ENCODE results near the gene NFATC2.

DNA sequence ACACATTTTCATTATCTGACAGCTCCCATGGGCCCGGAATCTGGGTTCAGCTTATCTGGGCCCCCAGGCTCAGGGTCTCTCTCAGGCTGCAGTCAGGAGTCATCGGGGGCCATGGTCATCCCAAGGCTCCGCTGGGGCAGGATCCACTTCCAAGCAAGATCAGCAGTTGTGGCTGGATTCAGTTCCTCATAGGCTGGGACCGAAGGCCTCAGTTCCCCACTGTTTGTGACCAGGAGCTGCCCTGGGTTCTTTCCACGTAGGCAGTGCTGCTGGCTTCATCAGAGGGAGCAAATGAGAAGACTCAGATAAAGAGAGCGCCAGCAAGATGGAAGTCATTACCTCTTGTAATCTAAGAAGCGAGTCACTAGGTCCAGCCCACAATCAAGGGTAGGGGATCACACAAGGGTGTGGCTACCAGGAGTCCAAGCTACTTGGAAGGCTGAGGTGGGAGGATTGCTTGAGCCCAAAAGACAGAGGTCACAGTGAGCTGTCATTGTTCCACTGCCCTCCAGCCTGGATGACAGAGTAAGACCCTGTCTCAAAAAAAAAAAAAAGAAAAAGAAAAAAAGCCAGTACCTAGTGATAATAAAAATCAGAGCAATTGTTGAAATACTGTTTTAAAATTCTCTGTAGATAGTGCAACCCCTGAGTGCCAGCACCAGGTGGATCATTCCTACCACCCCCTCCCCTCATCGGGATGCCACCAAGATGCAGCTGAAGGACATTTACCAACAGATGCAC is 162.7 kb downstream of the NFATC2 start:
- TF ChIP-seq, protein P1, sequence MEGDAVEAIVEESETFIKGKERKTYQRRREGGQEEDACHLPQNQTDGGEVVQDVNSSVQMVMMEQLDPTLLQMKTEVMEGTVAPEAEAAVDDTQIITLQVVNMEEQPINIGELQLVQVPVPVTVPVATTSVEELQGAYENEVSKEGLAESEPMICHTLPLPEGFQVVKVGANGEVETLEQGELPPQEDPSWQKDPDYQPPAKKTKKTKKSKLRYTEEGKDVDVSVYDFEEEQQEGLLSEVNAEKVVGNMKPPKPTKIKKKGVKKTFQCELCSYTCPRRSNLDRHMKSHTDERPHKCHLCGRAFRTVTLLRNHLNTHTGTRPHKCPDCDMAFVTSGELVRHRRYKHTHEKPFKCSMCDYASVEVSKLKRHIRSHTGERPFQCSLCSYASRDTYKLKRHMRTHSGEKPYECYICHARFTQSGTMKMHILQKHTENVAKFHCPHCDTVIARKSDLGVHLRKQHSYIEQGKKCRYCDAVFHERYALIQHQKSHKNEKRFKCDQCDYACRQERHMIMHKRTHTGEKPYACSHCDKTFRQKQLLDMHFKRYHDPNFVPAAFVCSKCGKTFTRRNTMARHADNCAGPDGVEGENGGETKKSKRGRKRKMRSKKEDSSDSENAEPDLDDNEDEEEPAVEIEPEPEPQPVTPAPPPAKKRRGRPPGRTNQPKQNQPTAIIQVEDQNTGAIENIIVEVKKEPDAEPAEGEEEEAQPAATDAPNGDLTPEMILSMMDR (IDR thresholded peaks at IDR 0.05; ENCODE audit: poor library complexity) = no peak
- no peak for TF ChIP-seq EZH2phosphoT487 (IDR thresholded peaks at IDR 0.05; ENCODE audit: low read depth, severe bottlenecking, unreplicated experiment)
- no peak for TF ChIP-seq EZH2 (IDR thresholded peaks at IDR 0.05; ENCODE audit: borderline replicate concordance)
